ENCODE measurements around the gene CDKAL1.

DNA sequence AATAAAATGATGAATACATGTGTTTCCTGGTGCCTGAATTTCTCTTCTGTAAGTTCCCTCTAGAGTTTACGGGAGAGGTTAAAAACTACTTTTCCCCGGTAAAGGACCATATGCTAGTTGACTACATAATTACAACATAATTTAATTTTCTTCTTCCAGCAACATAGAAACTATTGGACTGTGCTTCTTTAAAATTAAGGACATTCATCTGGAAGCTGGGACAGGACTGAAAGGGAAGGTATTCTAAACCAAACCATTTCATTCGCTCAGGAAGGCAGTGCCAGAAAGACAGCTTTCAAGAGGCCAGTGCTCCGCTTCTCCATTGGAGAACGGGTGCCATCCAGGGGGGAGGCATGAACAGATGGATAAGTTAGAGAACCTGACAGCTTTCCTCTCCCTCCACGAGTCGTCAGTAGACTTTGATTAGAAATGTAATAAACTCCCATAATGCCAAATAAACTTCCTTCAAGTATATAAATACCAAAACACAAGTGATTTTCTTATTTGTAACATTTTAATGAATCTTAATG is 601.3 kb downstream of the CDKAL1 start:
- TF ChIP-seq, protein P1, sequence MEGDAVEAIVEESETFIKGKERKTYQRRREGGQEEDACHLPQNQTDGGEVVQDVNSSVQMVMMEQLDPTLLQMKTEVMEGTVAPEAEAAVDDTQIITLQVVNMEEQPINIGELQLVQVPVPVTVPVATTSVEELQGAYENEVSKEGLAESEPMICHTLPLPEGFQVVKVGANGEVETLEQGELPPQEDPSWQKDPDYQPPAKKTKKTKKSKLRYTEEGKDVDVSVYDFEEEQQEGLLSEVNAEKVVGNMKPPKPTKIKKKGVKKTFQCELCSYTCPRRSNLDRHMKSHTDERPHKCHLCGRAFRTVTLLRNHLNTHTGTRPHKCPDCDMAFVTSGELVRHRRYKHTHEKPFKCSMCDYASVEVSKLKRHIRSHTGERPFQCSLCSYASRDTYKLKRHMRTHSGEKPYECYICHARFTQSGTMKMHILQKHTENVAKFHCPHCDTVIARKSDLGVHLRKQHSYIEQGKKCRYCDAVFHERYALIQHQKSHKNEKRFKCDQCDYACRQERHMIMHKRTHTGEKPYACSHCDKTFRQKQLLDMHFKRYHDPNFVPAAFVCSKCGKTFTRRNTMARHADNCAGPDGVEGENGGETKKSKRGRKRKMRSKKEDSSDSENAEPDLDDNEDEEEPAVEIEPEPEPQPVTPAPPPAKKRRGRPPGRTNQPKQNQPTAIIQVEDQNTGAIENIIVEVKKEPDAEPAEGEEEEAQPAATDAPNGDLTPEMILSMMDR (IDR thresholded peaks at IDR 0.05; ENCODE audit: insufficient read depth, low read length): no peak
- TF ChIP-seq POLR2AphosphoS5 (IDR thresholded peaks at IDR 0.05; ENCODE audit: low read depth) (no peak), GABPA (IDR thresholded peaks at IDR 0.05; ENCODE audit: low read depth) (no peak)
- TF ChIP-seq, protein P2, sequence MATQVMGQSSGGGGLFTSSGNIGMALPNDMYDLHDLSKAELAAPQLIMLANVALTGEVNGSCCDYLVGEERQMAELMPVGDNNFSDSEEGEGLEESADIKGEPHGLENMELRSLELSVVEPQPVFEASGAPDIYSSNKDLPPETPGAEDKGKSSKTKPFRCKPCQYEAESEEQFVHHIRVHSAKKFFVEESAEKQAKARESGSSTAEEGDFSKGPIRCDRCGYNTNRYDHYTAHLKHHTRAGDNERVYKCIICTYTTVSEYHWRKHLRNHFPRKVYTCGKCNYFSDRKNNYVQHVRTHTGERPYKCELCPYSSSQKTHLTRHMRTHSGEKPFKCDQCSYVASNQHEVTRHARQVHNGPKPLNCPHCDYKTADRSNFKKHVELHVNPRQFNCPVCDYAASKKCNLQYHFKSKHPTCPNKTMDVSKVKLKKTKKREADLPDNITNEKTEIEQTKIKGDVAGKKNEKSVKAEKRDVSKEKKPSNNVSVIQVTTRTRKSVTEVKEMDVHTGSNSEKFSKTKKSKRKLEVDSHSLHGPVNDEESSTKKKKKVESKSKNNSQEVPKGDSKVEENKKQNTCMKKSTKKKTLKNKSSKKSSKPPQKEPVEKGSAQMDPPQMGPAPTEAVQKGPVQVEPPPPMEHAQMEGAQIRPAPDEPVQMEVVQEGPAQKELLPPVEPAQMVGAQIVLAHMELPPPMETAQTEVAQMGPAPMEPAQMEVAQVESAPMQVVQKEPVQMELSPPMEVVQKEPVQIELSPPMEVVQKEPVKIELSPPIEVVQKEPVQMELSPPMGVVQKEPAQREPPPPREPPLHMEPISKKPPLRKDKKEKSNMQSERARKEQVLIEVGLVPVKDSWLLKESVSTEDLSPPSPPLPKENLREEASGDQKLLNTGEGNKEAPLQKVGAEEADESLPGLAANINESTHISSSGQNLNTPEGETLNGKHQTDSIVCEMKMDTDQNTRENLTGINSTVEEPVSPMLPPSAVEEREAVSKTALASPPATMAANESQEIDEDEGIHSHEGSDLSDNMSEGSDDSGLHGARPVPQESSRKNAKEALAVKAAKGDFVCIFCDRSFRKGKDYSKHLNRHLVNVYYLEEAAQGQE (IDR thresholded peaks at IDR 0.05; ENCODE audit: insufficient replicate concordance, low read depth): no peak
